ENCODE measurements around the gene CELA3B. TPM values are rescaled to one million over a fixed set of nuclear protein-coding genes. Genes with fewer than 3 reads are reported as not detected.

The CELA3B gene, protein sequence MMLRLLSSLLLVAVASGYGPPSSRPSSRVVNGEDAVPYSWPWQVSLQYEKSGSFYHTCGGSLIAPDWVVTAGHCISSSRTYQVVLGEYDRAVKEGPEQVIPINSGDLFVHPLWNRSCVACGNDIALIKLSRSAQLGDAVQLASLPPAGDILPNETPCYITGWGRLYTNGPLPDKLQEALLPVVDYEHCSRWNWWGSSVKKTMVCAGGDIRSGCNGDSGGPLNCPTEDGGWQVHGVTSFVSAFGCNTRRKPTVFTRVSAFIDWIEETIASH
- not detected in 2 replicates for total RNA-seq

DNA sequence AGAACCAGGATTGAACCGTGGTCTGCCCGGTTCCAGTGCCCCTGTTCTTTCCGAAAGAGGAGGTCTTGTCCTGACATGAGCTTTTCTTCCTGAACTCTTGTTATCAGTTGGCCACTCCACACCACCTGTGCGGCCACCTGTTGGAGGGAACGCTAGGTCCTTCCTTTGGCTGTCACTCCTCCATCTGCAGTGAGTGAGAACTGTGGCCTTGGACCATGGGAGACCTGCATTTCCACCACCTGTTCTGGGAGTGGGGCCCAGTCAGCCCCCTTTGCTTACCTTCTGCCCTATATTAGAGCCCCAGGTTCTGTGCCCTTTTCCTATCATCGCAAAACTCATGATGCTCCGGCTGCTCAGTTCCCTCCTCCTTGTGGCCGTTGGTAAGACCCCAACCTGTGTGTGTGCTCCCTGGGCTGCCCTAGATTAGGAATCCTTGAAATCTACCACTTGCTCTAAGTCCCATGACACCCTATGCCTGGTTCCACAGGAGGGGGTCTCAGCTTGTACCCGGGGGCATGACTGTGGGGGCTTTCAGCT, at the start of gene CELA3B:
TSS of gene CELA3B (plus strand) at position 320 of the 537 bp plus-strand sequence. CDS start at position 338, 18 bp downstream.

DNA sequence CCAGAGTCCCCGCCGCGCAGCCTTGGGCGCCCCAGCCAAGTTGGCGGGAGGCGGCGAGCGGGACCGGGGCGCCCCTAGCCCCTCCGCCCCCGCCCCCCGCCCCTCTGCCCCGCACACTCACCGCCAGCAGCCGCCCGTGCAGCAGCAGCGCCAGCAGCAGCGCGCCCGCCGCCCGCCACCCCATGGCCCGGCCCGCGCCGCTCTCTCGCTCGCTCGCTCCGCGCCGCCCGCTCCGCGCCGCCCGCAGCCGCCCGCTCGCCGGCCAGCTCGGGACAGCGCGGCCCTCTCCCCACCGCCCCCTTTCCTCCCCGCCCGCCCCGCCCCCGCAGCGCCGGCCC, 39.8 kb upstream of the CELA3B start, which contains the start of gene HSPG2:
TSS of gene HSPG2 (minus strand) at position 277 of the 338 bp plus-strand sequence. CDS start at position 184, 93 bp downstream.

DNA sequence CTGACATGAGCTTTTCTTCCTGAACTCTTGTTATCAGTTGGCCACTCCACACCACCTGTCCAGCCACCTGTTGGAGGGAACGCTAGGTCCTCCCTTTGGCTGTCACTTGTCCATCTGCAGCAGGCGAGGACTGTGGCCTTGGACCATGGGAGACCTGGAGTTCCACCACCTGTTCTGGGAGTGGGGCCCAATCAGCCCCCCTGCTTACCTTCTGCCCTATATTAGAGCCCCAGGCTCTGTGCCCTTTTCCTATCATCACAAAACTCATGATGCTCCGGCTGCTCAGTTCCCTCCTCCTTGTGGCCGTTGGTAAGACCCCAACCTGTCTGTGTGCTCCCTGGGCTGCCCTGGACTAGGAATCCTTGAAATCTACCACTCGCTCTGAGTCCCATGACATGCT, 24.6 kb downstream of the CELA3B start, which contains the start of gene CELA3A:
TSS of gene CELA3A (plus strand) at position 249 of the 400 bp plus-strand sequence. CDS start at position 267, 18 bp downstream.

Other genes starting within 250 kb of the CELA3B start
- 11.2 and 15.2 TPM in 2 replicates for gene USP48, start 193.9 kb upstream of the CELA3B start, total RNA-seq
- under 0.01 and 0.13 TPM in 2 replicates for gene LDLRAD2, start 164.8 kb upstream of the CELA3B start, total RNA-seq
- gene HSPG2, start 39.7 kb upstream of the CELA3B start, total RNA-seq: 146 and 507 TPM in 2 replicates
- gene CELA3A, start 24.6 kb downstream of the CELA3B start, total RNA-seq: not detected in 2 replicates
- gene CDC42, start 75.7 kb downstream of the CELA3B start, total RNA-seq: 198 and 249 TPM in 2 replicates
- gene WNT4, start 166.1 kb downstream of the CELA3B start, total RNA-seq: under 0.01 and 3.3 TPM in 2 replicates